SU-DHL-6 (cell line): Measurements from ENCODE around the gene BTG1.
A peak's percentile ranks its signal among the peaks of the same experiment; 100 is the strongest.

Source experiments
- H2AFZ ChIP-seq: fragments of 200-600 bp; sonication (generic); 2 replicates; pipeline ENCODE4 v1.6.1; 2014; ENCODE audit warnings: low read depth, mild to moderate bottlenecking, moderate library complexity, mixed read lengths, antibody characterized with exemption, low read length; ENCODE audit not compliant: severe bottlenecking
- H3F3A ChIP-seq: fragments of 200-600 bp; shearing (Covaris generic); 2 replicates; pipeline ENCODE4 v1.6.0; 2016; ENCODE audit warnings: antibody characterized with exemption, mild to moderate bottlenecking; ENCODE audit not compliant: insufficient read depth
- H3K27ac ChIP-seq: fragments of 200-600 bp; sonication (generic); 2 replicates; pipeline ENCODE4 v1.5.1; 2016; ENCODE audit warnings: low read depth, mild to moderate bottlenecking, low read length, moderate library complexity, mixed read lengths
- H3K27me3 ChIP-seq: fragments of 200-600 bp; sonication (generic), shearing (Covaris generic); 2 replicates; pipeline ENCODE4 v1.6.0; 2014; ENCODE audit warnings: mild to moderate bottlenecking, low read length
- H3K36me3 ChIP-seq: fragments of 200-600 bp; sonication (generic); 2 replicates; pipeline ENCODE4 v1.6.1; 2014; ENCODE audit warnings: mild to moderate bottlenecking, low read length, mixed read lengths
- H3K4me2 ChIP-seq: fragments of 300-600, 200-600 bp; shearing (Covaris generic), sonication (generic); 2 replicates; pipeline ENCODE4 v1.6.0; 2014; ENCODE audit warnings: low read length, low read depth, mild to moderate bottlenecking; ENCODE audit not compliant: poor library complexity, severe bottlenecking
- H3K4me3 ChIP-seq: fragments of 200-600 bp; sonication (generic); 2 replicates; pipeline ENCODE4 v1.5.1; 2014; ENCODE audit warnings: antibody characterized with exemption, low read length, mild to moderate bottlenecking, mixed read lengths; ENCODE audit not compliant: insufficient read depth, poor library complexity, severe bottlenecking
- H3K79me2 ChIP-seq: fragments of 200-600 bp; sonication (generic); 2 replicates; pipeline ENCODE4 v1.6.1; 2014; ENCODE audit warnings: mild to moderate bottlenecking, low read length, moderate library complexity; ENCODE audit not compliant: insufficient read depth
- H3K9ac ChIP-seq: fragments of 200-600 bp; sonication (generic); 2 replicates; pipeline ENCODE4 v1.7.0; 2014; ENCODE audit warnings: mild to moderate bottlenecking, low read length
- H3K9me2 ChIP-seq: fragments of 200-600 bp; sonication (generic); replicated peaks from 2 replicates; pipeline ENCODE4 v1.6.1; 2014; ENCODE audit warnings: low read length; ENCODE audit not compliant: insufficient read depth
- H3K9me3 ChIP-seq: fragments of 200-600 bp; sonication (generic); 2 replicates; pipeline ENCODE4 v1.6.1; 2014; ENCODE audit warnings: low read length, mixed read lengths; ENCODE audit not compliant: insufficient read depth
- H4K20me1 ChIP-seq: fragments of 200-600 bp; sonication (generic); 2 replicates; pipeline ENCODE4 v1.6.1; 2014; ENCODE audit warnings: low read depth, mild to moderate bottlenecking, antibody characterized with exemption, low read length, moderate library complexity, mixed read lengths
- CTCF ChIP-seq: fragments of 200-600 bp; sonication (generic); IDR thresholded peaks from one replicate; pipeline ENCODE4 v1.5.1; 2017; ENCODE audit warnings: antibody characterized with exemption, mild to moderate bottlenecking, low read length, moderate library complexity; ENCODE audit not compliant: insufficient read depth, poor library complexity, severe bottlenecking
- EZH2phosphoT487 ChIP-seq: fragments of 200-600 bp; sonication (generic), shearing (Covaris generic); conservative IDR thresholded peaks from 2 replicates; pipeline ENCODE4 v1.6.1; 2018; ENCODE audit warnings: mild to moderate bottlenecking, antibody characterized with exemption, low read length, moderate library complexity, mixed read lengths

The BTG1 gene, protein sequence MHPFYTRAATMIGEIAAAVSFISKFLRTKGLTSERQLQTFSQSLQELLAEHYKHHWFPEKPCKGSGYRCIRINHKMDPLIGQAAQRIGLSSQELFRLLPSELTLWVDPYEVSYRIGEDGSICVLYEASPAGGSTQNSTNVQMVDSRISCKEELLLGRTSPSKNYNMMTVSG

DNA sequence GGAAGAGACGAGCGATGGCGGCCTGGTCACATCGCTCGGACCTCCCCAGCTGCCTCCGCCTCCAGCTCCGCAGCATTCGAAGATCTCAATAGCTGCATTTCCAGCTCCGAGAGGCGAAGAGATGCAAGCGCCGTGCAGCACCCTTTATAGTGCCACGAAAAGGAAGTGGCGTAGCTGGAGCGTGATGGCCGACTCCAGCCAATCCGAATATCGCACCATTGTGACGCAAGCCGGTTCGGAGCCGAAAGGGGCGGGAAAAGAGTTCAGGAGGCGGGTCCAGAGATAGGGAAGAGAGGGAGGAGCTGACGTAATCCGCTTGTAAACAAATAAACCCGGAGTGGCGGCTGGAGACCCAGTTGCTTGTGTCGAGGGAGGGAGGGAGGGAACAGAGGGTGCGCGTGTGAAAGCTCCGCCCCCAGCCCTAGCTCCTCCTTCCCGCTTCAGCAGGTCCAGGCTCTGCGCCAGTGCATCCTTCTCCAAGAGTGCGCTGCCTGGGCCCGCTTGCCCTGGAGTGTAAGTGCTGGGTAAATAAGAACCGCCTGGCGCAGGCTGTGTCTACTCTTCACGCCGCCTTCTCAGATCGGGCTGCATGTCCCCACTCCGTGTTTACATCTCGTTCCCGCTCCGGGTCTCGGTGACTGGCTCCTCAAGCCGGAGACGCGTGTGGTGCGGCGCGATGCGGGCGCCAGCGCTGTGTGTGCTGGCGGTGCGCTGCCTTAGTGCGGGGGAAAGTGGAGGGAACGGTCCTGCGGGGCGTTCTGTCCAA is at the start of gene BTG1:
Gene BTG1, minus strand, starts transcription at position 116 of the 766 bp plus-strand sequence. CDS start 311 bp downstream, outside the sequence.
- peak within 1 kb of the TSS; percentile 72 for H3K27ac ChIP-seq
- H3K4me2 ChIP-seq: peak within 1 kb of the TSS; percentile 95
- peaks cover 51% of the 10 kb centered on the region for H3K79me2 ChIP-seq
- H3K9ac ChIP-seq: peak within 1 kb of the TSS; percentile 86
- no peaks in the 10 kb centered on the region for H3K9me3 ChIP-seq
- H4K20me1 ChIP-seq: peaks cover 27% of the 10 kb centered on the region
- TF ChIP-seq CTCF (no peak), EZH2phosphoT487 (no peak)
- H3K9me2 ChIP-seq: no peaks in the 10 kb centered on the region
- H2AFZ ChIP-seq: peak within 1 kb of the TSS; percentile 84
- peaks cover 30% of the 10 kb centered on the region for H3F3A ChIP-seq
- no peaks in the 10 kb centered on the region for H3K27me3 ChIP-seq
- peak within 1 kb of the TSS; percentile 90 for H3K4me3 ChIP-seq
- H3K36me3 ChIP-seq: peaks cover 21% of the 10 kb centered on the region

GRCh38 chr12:92194561-92194960 is 48.9 kb upstream of the BTG1 start:
- Histone ChIP-seq H3K27ac (no peak overlapping the region), H3K36me3 (no peaks in the 10 kb centered on the region)

DNA sequence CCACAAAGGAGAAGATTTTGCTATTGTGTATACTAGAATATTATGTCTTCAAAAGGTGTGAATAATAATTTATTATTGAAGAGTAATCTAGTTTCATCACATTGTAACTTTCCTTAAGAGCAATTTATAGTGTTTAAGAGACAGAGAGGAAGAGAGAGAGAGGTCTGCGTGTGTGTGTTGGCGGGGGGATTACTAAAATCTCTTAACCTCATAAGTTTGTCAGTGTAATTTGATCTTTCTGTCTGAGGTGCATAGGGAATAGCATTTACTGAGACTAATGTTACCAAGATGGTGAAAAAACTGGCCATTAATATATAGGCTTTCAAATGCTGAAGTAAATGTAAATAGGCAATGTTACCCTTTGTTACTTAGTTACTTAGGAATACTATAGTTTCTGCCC is 48.2 kb upstream of the BTG1 start:
- H3K9me2 ChIP-seq: no peaks in the 10 kb centered on the region
- H3K27me3 ChIP-seq: no peaks in the 10 kb centered on the region
- TF ChIP-seq CTCF: no peak
- no peak for TF ChIP-seq EZH2phosphoT487
- no peaks in the 10 kb centered on the region for H4K20me1 ChIP-seq
- no peaks in the 10 kb centered on the region for H3K36me3 ChIP-seq
- H2AFZ ChIP-seq: no peak overlapping the region
- no peaks in the 10 kb centered on the region for H3K9me3 ChIP-seq
- no peak overlapping the region for H3K9ac ChIP-seq
- no peak overlapping the region for H3K4me2 ChIP-seq
- no peaks in the 10 kb centered on the region for H3K79me2 ChIP-seq
- no peak overlapping the region for H3K27ac ChIP-seq
- no peak overlapping the region for H3K4me3 ChIP-seq
- no peaks in the 10 kb centered on the region for H3F3A ChIP-seq

More at GRCh38 chr12:92194561-92194960, 48.9 kb upstream of the BTG1 start:
- Histone ChIP-seq H3K4me3 (no peak overlapping the region), H3K27me3 (no peaks in the 10 kb centered on the region), H3K79me2 (no peaks in the 10 kb centered on the region), H3F3A (no peaks in the 10 kb centered on the region), H3K9me2 (no peaks in the 10 kb centered on the region), H3K9ac (no peak overlapping the region), H3K9me3 (no peaks in the 10 kb centered on the region), H2AFZ (no peak overlapping the region), H3K4me2 (no peak overlapping the region), H4K20me1 (no peaks in the 10 kb centered on the region)
- no peak for TF ChIP-seq CTCF
- TF ChIP-seq EZH2phosphoT487: no peak
